Endothelial cell of hepatic sinusoid (primary cell): ENCODE measurements around the gene HBP1.

Experiments
- in situ Hi-C: cut with HindIII; loops from 2 replicates; pipeline ENCODE4 v1.10.0; 2017; ENCODE audit warnings: low sequenced_read_pairs

HBP1 gene

DNA sequence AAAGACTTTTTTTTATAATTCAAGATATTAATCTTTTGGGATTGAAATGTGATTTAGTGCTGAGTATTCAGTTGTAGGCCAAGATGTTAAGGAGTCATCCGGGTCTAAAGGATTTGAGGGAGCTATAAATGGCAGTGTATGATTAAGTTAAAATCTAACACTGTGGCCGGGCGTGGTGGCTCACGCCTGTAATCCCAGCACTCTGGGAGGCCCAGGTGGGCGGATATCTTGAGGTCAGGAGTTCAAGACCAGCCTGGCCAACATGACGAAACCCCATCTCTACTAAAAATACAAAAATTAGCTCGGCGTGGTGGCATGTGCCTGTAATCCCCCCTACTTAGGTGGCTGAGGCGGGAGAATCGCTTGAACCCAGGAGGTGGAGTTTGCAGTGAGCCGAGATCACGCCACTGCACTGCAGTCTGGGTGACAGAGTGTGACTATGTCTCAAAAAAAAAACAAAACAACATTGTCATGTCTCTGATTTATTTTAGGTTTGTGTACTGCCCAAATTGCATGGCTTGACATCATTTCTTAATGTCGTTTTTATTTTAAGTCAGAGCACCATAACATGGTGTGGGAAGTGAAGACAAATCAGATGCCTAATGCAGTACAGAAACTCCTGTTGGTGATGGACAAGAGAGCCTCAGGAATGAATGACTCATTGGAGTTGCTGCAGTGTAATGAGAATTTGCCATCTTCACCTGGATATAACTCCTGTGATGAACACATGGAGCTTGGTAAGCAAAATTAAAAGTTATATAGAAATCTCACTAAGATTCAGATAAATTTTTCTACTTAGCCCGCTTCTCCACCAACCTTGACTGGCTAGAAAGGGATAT lies 10.7 kb downstream of the HBP1 start:
- in situ Hi-C loops = no loop called here

DNA sequence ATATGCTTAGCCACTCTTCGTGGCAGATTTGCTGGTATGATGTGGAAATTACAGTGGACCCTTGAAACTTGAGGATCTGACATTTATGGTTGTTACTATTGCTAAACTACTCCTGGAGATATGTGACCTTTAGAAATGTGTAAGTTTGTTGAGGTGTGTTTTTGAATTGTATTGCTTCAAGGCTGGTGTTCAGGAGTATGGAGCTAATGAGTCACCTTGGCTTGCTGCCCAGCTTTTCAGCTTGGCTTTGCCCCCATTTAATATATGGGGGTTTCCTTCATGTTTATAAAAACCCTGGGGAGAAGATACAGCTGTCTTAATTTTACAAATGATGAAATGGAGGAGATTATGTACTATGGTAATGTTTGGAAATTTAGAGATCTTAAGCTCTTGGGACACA lies 11.6 kb downstream of the HBP1 start:
- in situ Hi-C loops = no loop called here

DNA sequence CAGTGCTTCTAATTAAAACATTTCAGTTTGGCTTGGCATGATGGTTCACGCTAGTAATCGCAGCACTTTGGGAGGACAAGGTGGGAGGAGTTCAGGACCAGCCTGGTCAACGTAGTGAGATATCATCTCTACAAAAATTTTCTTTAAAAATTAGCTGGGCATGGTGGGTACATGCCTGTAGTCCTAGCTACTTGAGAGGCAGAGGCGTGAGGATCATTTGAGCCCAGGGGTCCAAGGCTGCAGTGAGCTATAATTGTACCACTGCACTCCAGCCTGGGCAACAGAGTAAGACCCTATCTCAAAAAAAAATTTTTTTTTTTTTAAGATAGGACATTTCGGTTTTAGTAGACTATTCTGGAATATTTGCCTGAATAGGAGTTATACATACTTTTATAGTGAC lies 12.4 kb downstream of the HBP1 start:
- in situ Hi-C loops = no loop called here

DNA sequence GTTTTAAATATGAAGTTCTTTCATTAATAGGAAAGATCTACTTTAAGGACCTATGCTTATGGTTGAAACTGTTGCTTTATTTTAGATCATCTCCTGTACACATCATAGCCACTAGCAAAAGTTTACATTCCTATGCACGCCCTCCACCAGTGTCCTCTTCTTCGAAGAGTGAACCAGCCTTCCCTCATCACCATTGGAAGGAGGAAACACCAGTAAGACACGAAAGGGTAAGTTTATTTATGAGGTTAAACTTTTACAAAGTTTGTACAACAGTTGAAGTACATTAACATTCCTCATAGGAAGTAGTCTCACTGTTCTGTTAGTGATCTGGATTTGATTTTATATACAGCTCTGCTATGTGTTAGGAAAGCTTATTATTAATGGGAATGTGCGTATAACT lies 16.9 kb downstream of the HBP1 start:
- in situ Hi-C loops = no loop called here

DNA sequence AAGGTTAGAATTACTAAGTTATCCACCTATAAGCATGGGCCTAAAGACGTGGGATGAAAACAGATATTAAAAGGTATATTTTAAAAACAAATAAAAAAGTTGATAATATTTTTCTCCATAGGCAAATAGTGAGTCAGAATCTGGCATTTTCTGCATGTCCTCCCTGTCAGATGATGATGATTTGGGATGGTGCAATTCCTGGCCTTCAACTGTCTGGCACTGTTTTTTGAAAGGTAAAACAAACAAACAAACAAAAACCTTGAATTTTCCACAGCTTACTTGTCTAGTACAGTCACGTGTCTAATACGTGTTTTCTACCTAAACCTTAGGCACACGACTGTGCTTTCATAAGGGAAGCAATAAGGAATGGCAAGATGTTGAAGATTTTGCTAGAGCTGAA lies 17.4 kb downstream of the HBP1 start:
- in situ Hi-C loops = no loop called here

DNA sequence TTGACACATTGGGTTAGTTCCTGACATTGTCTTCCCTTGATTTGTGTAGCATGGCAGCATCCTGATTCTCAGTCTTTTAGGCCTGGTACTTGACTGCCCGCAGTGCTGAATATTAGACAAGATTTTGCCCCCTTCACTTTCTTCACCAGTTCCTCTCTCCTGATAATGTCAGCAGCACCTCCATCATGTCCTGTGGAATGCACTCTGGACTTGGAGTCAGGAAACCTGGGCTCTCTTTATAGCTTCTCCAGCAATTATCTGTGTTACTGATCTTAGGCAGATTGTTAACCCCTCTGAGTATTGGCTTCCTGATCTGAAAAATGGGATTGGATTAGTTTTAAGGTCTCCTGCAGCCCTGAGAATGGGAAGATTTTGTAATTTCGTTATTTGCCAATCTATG lies 19.0 kb downstream of the HBP1 start:
- in situ Hi-C loops = no loop called here

DNA sequence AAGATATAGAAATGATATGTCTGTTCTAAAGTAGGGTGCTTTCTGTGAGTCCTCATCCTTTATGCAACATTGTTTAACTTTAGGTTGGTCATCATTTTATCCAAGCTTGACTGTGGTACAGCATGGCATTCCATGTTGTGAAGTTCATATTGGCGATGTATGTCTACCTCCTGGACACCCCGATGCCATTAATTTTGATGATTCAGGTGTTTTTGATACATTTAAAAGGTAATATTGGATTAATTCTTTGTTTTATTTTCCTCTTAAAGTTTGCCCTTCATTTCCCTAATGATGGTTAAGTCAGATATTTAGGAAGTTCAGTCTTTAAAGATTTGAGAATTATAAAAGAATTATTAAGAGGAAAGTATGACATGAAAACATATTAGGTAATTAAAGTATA lies 21.3 kb downstream of the HBP1 start:
- in situ Hi-C loops = no loop called here

DNA sequence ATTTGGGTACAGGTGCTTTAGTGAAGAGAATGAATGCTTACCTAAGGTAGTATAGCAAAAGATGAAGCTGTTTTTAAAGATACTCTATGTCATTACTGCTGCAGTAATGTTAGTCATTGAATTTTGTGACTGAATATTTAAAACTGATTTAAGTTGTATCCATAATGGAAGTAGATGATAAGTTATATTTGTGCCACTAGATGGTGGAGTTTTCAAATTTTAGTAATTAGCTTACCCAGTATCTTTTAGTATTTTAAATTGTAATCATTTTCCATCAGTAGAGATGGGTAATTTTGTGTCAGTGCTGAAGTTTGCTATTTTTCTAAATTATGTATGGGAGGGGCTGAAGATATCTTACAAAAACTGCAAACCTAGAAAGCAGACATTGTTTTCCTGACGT lies 25.2 kb downstream of the HBP1 start:
- in situ Hi-C loops = no loop called here

DNA sequence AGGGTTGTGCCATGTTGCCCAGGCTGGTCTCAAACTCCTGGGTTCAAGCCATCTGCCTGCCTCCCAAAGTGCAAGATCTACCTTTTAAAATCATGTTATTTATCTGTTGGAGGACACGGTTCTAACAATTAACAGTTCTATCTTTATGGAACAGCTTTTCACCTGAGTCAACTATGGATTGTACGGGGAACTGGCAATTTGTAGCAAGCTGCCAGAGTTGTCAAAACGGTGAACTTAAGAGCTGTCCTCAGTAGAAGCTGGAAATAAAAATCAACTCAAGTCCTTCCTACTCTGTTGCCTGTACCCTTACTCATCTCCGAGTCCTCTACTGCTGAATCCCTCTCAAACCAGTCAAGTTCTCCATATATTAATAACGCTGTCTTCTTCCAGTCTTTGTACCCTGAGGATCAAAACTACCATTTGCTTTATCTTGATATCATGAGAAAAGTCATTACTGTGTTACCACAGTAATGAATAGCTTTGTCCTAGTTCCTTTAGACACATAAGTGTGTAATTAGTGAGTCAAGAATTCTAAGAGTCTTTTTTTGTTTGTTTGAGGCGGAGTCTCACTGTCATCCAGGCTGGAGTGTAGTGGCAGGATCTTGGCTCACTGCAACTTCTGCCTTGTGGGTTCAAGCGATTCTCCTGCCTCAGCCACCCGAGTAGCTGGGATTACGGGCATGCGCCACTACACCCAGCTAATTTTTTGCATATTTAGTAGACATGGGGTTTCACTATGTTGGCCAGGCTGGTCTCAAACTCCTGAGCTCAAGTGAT lies 28.2 kb downstream of the HBP1 start:
- in situ Hi-C loops = no loop called here

DNA sequence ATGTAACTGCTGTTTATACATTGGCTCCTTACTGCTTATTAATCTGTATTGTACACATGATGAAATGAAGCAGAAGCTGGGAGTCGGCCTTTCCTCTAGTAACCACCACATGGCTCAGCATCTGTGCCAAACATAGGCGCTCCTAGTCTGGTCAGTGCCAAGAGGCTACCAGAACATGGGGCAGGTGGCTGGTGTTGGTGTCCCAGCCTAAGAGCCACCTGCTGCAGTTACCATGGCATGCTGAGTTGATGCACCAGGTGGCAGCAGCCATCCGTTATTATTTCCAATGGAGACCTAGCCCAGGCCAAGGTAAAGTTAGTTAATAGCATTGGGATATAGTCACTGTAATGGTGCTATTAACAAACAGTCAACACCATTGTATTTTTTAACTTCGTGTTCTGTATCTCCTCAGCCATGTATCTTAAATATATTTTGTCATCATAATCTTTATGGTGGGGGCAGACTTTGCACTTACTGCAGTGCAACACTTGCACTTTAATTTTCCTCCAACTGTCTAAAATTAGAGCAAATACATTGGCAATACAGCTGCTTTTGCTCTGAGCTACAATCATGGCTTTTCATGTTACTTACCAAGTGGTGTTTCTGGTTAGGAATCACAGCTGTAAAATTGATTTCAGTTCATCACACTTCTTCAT lies 33.1 kb downstream of the HBP1 start:
- in situ Hi-C loops = no loop called here

DNA sequence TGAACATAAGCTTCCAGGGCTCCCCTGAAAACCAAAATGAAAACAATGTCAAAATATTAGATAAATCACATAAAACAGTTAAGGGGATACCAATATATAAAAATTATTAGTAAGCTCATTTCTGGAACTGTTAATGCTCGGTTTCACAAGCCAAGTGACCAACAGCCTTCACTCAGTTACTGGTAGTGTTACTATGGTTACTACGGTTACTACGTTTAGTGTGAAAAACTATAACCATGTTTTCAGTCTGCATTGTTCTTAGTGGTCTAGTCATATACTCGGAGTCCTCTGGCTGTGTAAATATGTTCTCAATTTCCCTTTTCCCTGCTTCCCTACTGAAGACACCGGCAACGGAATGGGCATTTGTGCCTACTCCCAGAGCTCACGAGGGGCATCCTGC lies 34.8 kb downstream of the HBP1 start:
- in situ Hi-C loops = no loop called here

DNA sequence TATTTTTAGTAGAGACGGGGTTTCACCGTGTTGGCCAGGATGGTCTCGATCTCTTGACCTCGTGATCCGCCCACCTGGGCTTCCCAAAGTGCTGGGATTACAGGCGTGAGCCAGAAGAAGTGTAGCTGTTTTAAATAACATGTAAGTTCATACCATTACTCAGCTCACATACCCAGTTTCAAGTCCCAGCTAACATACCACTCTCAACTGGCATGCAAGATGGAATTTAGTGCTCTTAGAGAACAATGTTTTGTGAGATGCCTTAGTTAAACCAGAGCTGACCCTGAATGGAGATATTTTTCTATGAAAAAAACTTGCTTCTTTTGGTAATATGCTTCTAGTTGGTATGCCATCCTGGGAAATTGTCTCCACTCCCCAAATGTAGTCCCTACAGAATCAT lies 37.3 kb downstream of the HBP1 start:
- in situ Hi-C loops = no loop called here

DNA sequence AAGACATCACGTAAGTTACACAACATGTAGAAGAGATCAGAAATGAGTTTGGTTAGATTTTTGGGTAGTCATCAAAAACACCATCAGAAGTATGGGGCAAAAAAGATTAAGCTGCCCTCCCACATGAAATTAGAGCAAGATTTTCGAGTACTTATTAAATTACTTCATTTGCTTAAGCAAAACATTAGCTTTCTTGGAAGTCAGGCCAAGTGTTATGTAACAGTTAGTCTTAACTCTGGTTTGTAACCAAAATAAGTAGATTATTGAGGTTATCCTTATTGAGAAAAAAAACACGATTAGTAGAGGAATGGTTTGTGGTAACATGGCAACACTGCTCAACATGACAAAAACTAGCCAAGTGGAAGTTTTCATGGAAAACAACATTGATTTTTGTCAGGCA lies 37.9 kb downstream of the HBP1 start:
- in situ Hi-C loops = no loop called here

DNA sequence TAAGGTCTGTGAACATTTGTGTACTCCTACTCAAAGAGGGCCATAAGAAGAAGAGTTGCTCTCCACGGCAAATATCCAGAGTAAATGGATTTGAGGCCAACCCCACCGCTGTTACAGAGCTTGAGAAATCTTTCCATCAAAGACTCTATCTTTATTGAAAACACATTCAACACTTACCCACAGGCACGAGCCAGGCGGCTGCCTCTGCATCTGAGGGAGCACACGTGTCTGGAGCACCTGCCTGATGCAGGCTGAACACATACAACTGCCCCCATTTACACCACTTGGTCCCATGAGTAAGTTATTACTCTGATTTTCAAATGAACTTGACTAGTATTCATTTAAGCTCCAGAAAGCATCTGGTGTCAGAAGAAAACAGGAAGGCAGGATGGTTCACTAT lies 38.7 kb downstream of the HBP1 start:
- in situ Hi-C loops = no loop called here

DNA sequence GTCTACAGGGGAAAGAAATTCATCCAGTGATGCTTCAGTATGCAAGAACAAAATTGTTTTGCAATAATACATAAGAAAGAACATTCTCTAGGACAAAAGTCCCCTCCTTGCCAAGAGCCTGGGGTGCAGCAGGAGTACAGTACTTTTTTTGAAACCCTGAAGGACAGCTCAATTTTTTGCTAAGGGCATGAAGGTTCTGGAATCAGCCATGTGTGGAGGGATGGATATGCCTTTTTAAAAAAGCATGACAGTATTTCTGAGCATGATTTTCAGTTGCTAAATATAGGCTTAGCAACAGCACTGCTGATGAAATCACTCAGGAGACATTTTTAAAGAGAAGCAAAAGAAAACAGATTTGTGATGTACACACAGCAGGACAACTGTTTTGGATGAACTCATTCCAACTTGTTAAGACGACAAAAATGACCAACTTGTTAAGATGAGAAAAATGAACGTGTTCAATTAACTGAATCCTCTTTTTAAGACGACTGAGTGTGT lies 39.3 kb downstream of the HBP1 start:
- in situ Hi-C loops = no loop called here

DNA sequence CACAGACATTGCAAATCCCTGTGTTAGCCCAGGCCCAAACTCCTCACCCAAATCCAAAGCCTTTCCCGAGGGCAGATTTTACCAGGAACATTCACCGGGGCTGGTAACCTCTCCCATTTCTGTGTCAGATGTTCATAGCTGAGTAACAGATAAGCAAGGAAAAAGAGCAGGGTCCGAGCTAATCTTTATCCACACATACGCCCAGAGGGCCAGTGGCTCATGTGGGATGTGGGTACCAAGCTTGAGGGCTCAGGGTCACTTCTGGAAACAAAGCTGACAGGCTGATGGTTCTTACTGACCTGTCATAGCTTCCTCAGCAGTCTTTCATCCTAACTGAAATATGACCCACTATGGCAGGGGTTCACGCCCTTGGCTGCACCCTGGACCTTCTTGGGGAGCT lies 39.8 kb downstream of the HBP1 start:
- in situ Hi-C loops = no loop called here

DNA sequence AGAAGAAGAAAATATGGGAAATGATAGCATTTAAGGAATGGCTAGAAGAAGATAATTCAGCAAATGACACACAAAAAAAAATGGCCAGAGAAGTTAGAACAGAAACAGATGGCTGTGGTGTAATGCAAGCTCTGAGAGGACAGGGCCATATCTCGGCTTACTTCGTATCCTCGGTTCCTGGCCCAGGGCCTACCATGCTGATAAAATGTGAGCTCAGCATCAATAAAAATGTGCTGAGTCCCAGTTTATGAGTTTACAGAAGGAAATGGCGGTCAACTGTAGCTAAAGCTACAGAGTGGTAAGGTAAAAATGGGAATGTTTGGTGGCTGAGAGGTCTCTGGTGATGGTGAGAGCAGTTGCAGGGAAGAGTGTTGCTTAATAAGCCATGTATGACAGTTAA lies 40.8 kb downstream of the HBP1 start:
- in situ Hi-C loops = no loop called here

DNA sequence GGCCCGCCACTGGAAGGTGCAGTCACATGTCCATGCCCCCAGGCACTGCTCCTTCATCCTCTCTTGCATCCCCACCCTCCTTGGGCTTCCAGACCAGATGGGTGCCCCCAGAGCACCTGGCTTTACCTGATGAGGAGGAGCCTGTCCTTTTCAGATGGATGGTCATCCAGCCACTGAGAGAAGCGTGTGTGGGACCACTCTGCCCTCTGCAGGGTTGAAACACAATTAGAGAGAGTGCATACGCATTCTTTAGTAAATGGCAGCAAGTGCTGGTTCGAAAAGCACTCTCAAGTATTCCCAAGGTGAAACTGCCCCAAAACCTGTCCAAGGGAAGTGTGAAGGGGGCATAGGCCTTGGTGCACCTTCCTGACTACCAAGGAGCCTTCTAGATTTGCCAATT lies 41.6 kb downstream of the HBP1 start:
- in situ Hi-C loops = no loop called here

DNA sequence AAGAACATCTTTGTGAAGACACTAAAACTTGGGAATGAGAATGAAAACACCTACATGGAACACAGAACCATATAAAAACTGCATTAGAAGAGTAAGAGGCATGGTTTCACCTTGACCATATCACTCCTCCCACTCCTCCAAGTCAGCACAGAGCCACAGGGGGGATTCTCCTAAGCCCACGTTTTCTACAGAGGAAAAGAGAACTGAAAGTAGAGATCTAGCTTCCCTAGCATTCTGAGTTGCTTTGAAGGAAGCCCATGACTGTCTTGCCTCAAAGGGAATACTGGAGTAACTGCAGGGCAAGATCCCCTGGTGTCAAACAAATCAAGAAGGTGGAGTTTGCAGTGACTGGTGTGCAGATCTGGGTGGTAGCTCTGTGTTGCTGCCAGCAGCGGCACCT lies 43.9 kb downstream of the HBP1 start:
- in situ Hi-C loops = no loop called here

DNA sequence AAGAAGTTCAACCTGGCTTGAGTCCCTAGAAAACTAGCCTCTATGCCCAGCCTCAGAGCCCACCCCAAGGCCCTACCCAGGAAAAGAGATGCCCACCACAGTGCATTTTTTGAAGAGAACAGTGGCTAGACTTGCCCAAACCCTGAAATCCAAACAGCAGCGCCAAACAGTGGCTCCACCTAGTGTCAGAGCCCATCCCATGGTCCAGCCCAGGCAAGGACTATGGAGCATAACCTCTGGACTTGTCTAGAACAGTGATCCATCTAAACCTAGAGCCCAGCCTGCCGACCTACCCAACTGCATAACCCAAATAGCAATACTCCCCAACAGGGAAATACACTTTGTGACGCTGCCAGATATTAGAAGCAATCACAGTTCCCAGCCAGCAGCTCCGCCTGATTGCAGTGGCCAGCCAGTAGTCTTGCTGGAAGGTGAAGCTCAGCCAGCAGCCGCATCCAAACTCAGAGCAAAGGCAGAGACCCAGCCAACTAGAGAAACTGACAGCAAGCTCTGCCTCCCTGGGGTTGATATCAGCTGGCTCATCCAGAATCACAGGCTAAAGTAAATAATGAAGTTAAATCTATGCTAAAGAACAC lies 44.5 kb downstream of the HBP1 start:
- in situ Hi-C loops = no loop called here

DNA sequence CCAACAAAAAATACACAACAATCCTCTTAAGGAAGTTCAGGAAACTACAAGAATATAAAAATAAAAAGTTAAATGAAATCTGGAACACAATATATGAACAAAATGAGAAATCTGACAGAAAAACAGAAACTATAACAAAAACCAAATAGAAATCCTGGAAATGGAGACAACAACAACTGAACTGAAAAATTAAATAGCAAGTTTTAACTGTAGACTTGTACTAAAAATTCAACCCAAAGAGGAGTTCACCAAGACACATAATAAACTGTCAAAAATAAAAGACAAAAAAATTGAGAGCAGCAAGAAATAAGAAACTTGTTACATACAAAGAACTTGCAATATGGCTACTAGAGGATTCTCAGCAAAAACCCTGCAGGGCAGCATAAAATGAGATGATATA lies 45.1 kb downstream of the HBP1 start:
- in situ Hi-C loops = no loop called here
